NCI-H2196 treated with DMSO at 0.1 percent for 48 hours (cell line): ENCODE data around the gene AP2B1.
"Not testable (repeated sequence)": the region's sequence is repeated elsewhere in the genome, so short reads cannot be mapped to it uniquely, and the experiment has no call there.

Experiments used
- DNase-seq: peaks from one replicate; lab custom pipeline; 2025; ENCODE audit not compliant: unreplicated experiment; lab: John Stamatoyannopoulos, UW

AP2B1 gene

GRCh38 chr17:35744830-35745229, 157.7 kb downstream of the AP2B1 start:
- DNase-seq: no peak

GRCh38 chr17:35745246-35745645, 158.1 kb downstream of the AP2B1 start:
- DNase-seq: no peak

GRCh38 chr17:35745749-35746320, 158.7 kb downstream of the AP2B1 start:
- no peak for DNase-seq

GRCh38 chr17:35747540-35748017, 160.5 kb downstream of the AP2B1 start:
- no peak for DNase-seq

- DNase-seq: peak; percentile 24
These were observed 161.3 kb downstream of the AP2B1 start for GRCh38 chr17:35748341-35748841.

GRCh38 chr17:35748979-35749378, 161.9 kb downstream of the AP2B1 start:
- no peak for DNase-seq

GRCh38 chr17:35749560-35750412, 162.7 kb downstream of the AP2B1 start:
- DNase-seq: no peak

- DNase-seq: no peak
These were observed 163.6 kb downstream of the AP2B1 start for GRCh38 chr17:35750526-35751395.

GRCh38 chr17:35751541-35751940, 164.4 kb downstream of the AP2B1 start:
- DNase-seq: not testable (repeated sequence)

GRCh38 chr17:35752471-35752870, 165.3 kb downstream of the AP2B1 start:
- peak; percentile 32 for DNase-seq

GRCh38 chr17:35752945-35753764, 166.0 kb downstream of the AP2B1 start, which contains the start of gene GAS2L2:
GAS2L2 (minus strand) TSS chr17:35753239; CDS start chr17:35752850, 389 bp downstream.
- DNase-seq: no peak

- DNase-seq: no peak
These were observed 170.1 kb downstream of the AP2B1 start for GRCh38 chr17:35757243-35757642.

GRCh38 chr17:35760587-35760986, 173.5 kb downstream of the AP2B1 start, which contains the start of gene C17orf50:
C17orf50 (plus strand) TSS chr17:35760887; CDS start chr17:35760942, 55 bp downstream.
- no peak for DNase-seq

GRCh38 chr17:35761601-35762000, 174.5 kb downstream of the AP2B1 start:
- DNase-seq: no peak

- no peak for DNase-seq
These were observed 176.6 kb downstream of the AP2B1 start for GRCh38 chr17:35763767-35764122.

- DNase-seq: peak; percentile 38
These were observed 177.2 kb downstream of the AP2B1 start for GRCh38 chr17:35764123-35764991.

- DNase-seq: no peak
These were observed 178.1 kb downstream of the AP2B1 start for GRCh38 chr17:35765086-35765710.

- no peak for DNase-seq
These were observed 178.8 kb downstream of the AP2B1 start for GRCh38 chr17:35765756-35766488.
